Activated CD8-positive, alpha-beta T cell treated with anti-CD3 and anti-CD28 coated beads for 36 hours (primary cell): ENCODE measurements around the gene NMNAT2. TPM values are rescaled to one million over a fixed set of nuclear protein-coding genes. Genes with fewer than 3 reads are reported as not detected.

Experiments
- ATAC-seq: fragments of 200-7000 bp; cut with Tn5 transposase; one replicate; pipeline ENCODE4 v1.10.0; 2021; ENCODE audit warnings: mild to moderate bottlenecking, moderate library complexity
- CTCF ChIA-PET: fragments of 350-600 bp; sonication (Branson Sonifier 250); formaldehyde crosslinking; loops from one replicate; lab custom pipeline; 2021; ENCODE audit warnings: antibody characterized with exemption; lab: Charles Lee
- POLR2A ChIA-PET: fragments of 350-600 bp; sonication (Branson Sonifier 250); formaldehyde crosslinking; loops from one replicate; lab custom pipeline; 2021; ENCODE audit warnings: antibody characterized with exemption; lab: Charles Lee
- DNase-seq: peaks from one replicate; pipeline ENCODE4 v3.0.0-alpha.2; 2020
- H3K27ac Mint-ChIP-seq: one replicate; pipeline ENCODE4 v1.8.0; 2021; ENCODE audit warnings: mild to moderate bottlenecking, mixed read lengths
- H3K27me3 Mint-ChIP-seq: one replicate; pipeline ENCODE4 v1.8.0; 2021; ENCODE audit warnings: mixed read lengths
- H3K36me3 Mint-ChIP-seq: one replicate; pipeline ENCODE4 v1.8.0; 2021; ENCODE audit warnings: low read depth, mixed read lengths
- H3K4me1 Mint-ChIP-seq: one replicate; pipeline ENCODE4 v1.8.0; 2021; ENCODE audit warnings: low read depth, mixed read lengths
- H3K4me3 Mint-ChIP-seq: one replicate; pipeline ENCODE4 v1.8.0; 2021; ENCODE audit warnings: mild to moderate bottlenecking, moderate library complexity, mixed read lengths
- H3K9me3 Mint-ChIP-seq: one replicate; pipeline ENCODE4 v1.8.0; 2021; ENCODE audit warnings: mixed read lengths
- intact Hi-C: fragments of 100-400 bp; cut with micrococcal nuclease; formaldehyde crosslinking; loops from one replicate; pipeline ENCODE4 v1.10.0; 2022
- total RNA-seq, 2 experiments: library from RNA; stranded (reverse); gene quantifications; one replicate each; pipeline ENCODE4 v1.2.3, GENCODE V29; 2021
- TF ChIP-seq, protein P1 (sequence below): fragments of 200-600 bp; IDR thresholded peaks from one replicate; pipeline ENCODE4 v1.8.0; 2022; ENCODE audit warnings: antibody characterized with exemption, mild to moderate bottlenecking

The NMNAT2 gene
- total RNA-seq, 2 experiments from 2014 or later: not detected

DNA sequence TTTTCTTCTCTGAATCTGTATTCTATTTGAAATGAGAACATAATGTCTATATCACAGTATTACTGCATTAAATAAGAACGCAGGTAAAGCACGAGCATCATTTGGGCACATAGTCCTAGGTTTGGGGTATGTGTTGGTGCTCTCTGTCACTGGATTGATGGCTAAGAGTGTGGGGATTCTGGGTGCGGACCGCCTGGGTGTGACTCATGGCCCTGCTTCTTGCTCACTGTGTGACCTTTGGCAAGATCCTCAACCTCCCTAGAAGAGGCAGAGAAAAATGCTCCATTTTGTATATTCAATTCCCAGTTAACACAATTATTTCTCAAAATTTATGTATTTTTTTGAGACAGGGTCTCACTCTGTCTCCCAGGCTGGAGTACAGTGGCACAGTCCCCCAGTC is 132.4 kb downstream of the NMNAT2 start:
- CTCF ChIA-PET: no interaction called here
- Mint-ChIP-seq H3K4me1 (no peaks in the 10 kb centered on the region), H3K9me3 (no peaks in the 10 kb centered on the region), H3K27me3 (peaks cover 8% of the 10 kb centered on the region), H3K4me3 (no peak overlapping the region), H3K36me3 (no peaks in the 10 kb centered on the region), H3K27ac (no peak overlapping the region)
- ATAC-seq (no peak), DNase-seq (no peak)
- POLR2A ChIA-PET: no interaction called here
- TF ChIP-seq, protein P1, sequence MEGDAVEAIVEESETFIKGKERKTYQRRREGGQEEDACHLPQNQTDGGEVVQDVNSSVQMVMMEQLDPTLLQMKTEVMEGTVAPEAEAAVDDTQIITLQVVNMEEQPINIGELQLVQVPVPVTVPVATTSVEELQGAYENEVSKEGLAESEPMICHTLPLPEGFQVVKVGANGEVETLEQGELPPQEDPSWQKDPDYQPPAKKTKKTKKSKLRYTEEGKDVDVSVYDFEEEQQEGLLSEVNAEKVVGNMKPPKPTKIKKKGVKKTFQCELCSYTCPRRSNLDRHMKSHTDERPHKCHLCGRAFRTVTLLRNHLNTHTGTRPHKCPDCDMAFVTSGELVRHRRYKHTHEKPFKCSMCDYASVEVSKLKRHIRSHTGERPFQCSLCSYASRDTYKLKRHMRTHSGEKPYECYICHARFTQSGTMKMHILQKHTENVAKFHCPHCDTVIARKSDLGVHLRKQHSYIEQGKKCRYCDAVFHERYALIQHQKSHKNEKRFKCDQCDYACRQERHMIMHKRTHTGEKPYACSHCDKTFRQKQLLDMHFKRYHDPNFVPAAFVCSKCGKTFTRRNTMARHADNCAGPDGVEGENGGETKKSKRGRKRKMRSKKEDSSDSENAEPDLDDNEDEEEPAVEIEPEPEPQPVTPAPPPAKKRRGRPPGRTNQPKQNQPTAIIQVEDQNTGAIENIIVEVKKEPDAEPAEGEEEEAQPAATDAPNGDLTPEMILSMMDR: no peak
- intact Hi-C loops: loop anchor here (10.0 kb wide), 1 partner anchor 399 kb away; no protein-coding TSS in a partner anchor

DNA sequence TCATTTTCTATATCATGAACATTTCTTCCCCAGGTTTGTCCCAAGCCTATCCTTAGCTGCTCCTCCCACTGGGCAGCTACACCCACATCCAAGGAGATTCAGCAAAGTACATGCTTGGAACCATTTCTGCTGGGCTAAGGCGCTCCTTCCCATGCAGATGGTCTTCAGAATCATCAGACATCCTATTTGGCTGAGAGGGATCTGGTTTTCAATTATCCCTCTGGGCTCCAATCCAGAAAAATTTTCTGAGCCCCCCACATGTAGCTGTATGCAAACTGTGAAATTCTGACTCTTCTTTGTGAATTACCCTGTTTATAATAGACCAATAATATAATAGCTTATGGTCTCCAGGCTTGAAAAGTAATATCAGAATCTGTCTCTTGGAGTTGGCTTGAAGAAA is 132.9 kb downstream of the NMNAT2 start:
- H3K27ac Mint-ChIP-seq: no peak overlapping the region

DNA sequence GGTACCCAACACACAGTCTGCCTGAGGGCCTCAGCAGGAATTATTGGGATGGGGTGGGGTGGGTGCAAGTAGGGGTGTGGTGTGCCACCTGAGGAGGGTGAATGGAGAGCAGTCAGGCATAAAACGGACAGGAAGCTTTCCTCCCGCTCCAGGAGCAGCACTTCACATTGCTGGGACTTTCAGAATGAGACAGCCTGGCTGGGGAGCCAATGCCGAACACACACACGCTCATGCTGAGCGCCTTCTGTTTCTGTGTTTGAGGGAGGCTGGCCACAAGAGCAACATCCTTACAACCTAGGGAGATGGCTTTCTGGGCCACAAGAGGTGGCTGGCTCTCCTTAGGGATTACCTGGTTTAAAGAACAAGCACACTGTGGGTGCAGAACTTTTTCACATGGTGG is 134.1 kb downstream of the NMNAT2 start:
- Mint-ChIP-seq H3K4me1 (no peaks in the 10 kb centered on the region), H3K36me3 (no peaks in the 10 kb centered on the region), H3K27ac (no peak overlapping the region), H3K9me3 (no peaks in the 10 kb centered on the region), H3K4me3 (no peak overlapping the region), H3K27me3 (peaks cover 8% of the 10 kb centered on the region)
- TF ChIP-seq, protein P1: no peak
- DNase-seq: no peak
- intact Hi-C loops: loop anchor here (5.0 to 10.0 kb wide), 2 partner anchors 338 to 401 kb away; no protein-coding TSS in a partner anchor
- POLR2A ChIA-PET: no interaction called here
- ATAC-seq: no peak
- CTCF ChIA-PET: interaction anchor here (2.6 kb wide), 1 partner anchor 342 kb away, joined by 8 read pairs; no protein-coding TSS in a partner anchor

More for the DNA sequence above, 132.9 kb downstream of the NMNAT2 start:
- TF ChIP-seq, protein P1: no peak
- ATAC-seq: no peak
- H3K9me3 Mint-ChIP-seq: no peaks in the 10 kb centered on the region
- CTCF ChIA-PET: no interaction called here
- no peaks in the 10 kb centered on the region for H3K4me1 Mint-ChIP-seq
- peaks cover 8% of the 10 kb centered on the region for H3K27me3 Mint-ChIP-seq
- intact Hi-C loops: loop anchor here (10.0 kb wide), 1 partner anchor 400 kb away; no protein-coding TSS in a partner anchor
- no peak for DNase-seq
- no peaks in the 10 kb centered on the region for H3K36me3 Mint-ChIP-seq
- no peak overlapping the region for H3K4me3 Mint-ChIP-seq
- POLR2A ChIA-PET: no interaction called here

DNA sequence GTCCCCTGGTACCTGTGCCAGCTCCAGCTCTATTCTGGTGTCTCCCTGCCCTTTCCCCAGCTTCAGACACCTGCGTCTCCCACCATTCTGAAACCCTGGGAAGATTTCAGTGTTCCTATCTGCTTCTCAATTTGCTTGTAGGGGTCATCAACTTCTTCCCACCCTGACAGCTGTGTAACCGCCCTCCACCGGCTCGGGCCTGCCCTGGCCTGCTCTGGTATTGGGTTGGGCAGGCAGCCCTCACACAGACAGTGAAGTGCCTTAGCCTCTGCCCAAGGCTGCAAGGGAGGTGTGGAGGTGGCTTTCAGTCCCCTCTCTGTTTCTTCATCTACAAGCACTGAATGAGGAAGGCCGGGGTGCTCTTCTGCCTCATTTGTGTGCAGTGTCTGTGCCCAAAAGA is 134.9 kb downstream of the NMNAT2 start:
- TF ChIP-seq, protein P1: no peak
- ChIA-PET CTCF (interaction anchor here (2.6 kb wide), 1 partner anchor 343 kb away, joined by 8 read pairs; no protein-coding TSS in a partner anchor), POLR2A (no interaction called here)
- no peak overlapping the region for H3K4me3 Mint-ChIP-seq
- intact Hi-C loops: loop anchor here (5.0 to 10.0 kb wide), 2 partner anchors 339 to 402 kb away; no protein-coding TSS in a partner anchor
- no peak for ATAC-seq
- no peak overlapping the region for H3K27ac Mint-ChIP-seq
- H3K27me3 Mint-ChIP-seq: peaks cover 8% of the 10 kb centered on the region
- H3K4me1 Mint-ChIP-seq: no peaks in the 10 kb centered on the region
- no peak for DNase-seq
- no peaks in the 10 kb centered on the region for H3K36me3 Mint-ChIP-seq
- no peaks in the 10 kb centered on the region for H3K9me3 Mint-ChIP-seq

DNA sequence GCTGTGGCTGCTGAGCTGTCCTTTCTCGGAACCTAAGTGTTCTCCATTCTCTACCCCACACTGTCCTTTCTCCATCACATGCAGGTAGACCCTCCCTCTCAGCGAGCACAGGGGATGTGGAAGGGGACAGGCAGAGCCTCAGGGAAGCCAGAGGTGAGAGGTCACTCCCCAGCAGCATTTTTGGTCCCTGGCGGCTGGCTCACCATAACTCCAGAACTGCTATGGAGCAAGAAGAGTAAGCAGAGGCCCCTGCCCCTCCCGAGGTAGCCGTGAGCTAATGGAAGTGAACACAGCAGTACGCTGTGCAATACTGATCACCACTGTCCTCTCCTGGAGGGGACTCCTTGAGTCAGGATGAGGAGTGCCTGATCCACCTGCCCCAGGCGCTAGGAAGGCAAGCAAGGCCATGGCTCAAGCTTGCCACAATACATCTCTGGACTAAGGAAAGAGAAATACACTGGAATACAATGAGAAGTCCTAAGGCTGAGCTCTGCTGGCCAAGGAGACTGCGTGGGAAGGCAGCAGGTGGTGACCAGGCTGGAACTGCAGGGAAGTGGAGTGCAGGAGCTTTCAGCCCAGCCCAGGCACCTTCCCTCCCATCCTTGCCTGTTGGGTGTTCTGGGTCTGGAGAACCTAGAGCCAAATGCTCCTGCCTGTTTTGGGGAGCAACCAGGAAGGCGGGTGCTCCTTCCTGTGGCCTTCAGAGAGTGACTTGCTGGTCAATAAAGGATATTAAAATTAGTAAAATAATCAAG is 135.9 kb downstream of the NMNAT2 start:
- ChIA-PET POLR2A (interaction anchor here (0.9 kb wide), 1 partner anchor 57 kb away, joined by 3 read pairs; no protein-coding TSS in a partner anchor), CTCF (interaction anchor here (0.7 to 2.6 kb wide), 14 partner anchors 8 to 403 kb away, joined by 3 to 8 read pairs (median 4); no protein-coding TSS in a partner anchor)
- Mint-ChIP-seq H3K27ac (no peak overlapping the region), H3K4me3 (no peak overlapping the region), H3K27me3 (peaks cover 8% of the 10 kb centered on the region), H3K9me3 (no peaks in the 10 kb centered on the region), H3K4me1 (no peaks in the 10 kb centered on the region), H3K36me3 (no peaks in the 10 kb centered on the region)
- TF ChIP-seq, protein P1: no peak
- DNase-seq: no peak
- intact Hi-C loops: loop anchor here (5.0 to 10.0 kb wide), 2 partner anchors 340 to 403 kb away; no protein-coding TSS in a partner anchor
- no peak for ATAC-seq
